GM18505 (cell line): ENCODE data around the gene PEAK3.
A peak's percentile ranks its signal among the peaks of the same experiment; 100 is the strongest.

Experiments used
- ATAC-seq: cut with Tn5 transposase; IDR thresholded peaks from one replicate; pipeline ENCODE4 v1.9.1; 2021; ENCODE audit not compliant: unreplicated experiment
- POLR2A ChIP-seq: IDR thresholded peaks from 4 replicates; pipeline ENCODE4 v1.6.1; 2011; ENCODE audit warnings: borderline replicate concordance; ENCODE audit not compliant: insufficient read depth, insufficient read length; ENCODE audit errors: extremely low read depth

PEAK3 gene

GRCh38 chr19:2243274-2244124, 38.5 kb downstream of the PEAK3 start:
- no peak for ATAC-seq
- no peak for TF ChIP-seq POLR2A

GRCh38 chr19:2242816-2243215, 39.2 kb downstream of the PEAK3 start:
- TF ChIP-seq POLR2A, result no peak
- ATAC-seq, result no peak

- ATAC-seq, result no peak
- TF ChIP-seq POLR2A, result no peak
Observed at GRCh38 chr19:2242092-2242537, 39.9 kb downstream of the PEAK3 start.

- no peak for ATAC-seq
Observed at GRCh38 chr19:2240881-2241760, 40.9 kb downstream of the PEAK3 start.

GRCh38 chr19:2239771-2240770, 41.9 kb downstream of the PEAK3 start:
- ATAC-seq, result no peak
- TF ChIP-seq POLR2A, result no peak

More at GRCh38 chr19:2240881-2241760, 40.9 kb downstream of the PEAK3 start:
- TF ChIP-seq POLR2A, result no peak

- no peak for TF ChIP-seq POLR2A
- no peak for ATAC-seq
Observed at GRCh38 chr19:2239173-2239572, 42.8 kb downstream of the PEAK3 start.

- no peak for TF ChIP-seq POLR2A
Observed at GRCh38 chr19:2237869-2238153, 44.2 kb downstream of the PEAK3 start.

GRCh38 chr19:2237051-2237868, 44.7 kb downstream of the PEAK3 start:
- TF ChIP-seq POLR2A, result no peak
- no peak for ATAC-seq

More at GRCh38 chr19:2237869-2238153, 44.2 kb downstream of the PEAK3 start:
- no peak for ATAC-seq

GRCh38 chr19:2236314-2237050, 45.5 kb downstream of the PEAK3 start, which contains the start of the genes PLEKHJ1 and SF3A2:
Gene PLEKHJ1, minus strand, starts transcription at chr19:2236329. Its CDS starts 81 bp downstream, at chr19:2236248.
Gene SF3A2, plus strand, starts transcription at chr19:2236824. Its CDS starts 6,595 bp downstream, at chr19:2243419.
- ATAC-seq, result peak; percentile 73

GRCh38 chr19:2236064-2236313, 46.0 kb downstream of the PEAK3 start:
- TF ChIP-seq POLR2A, result peak; percentile 75
- ATAC-seq, result peak; percentile 21

More at GRCh38 chr19:2236314-2237050, 45.5 kb downstream of the PEAK3 start, which contains the start of the genes PLEKHJ1 and SF3A2:
- TF ChIP-seq POLR2A, result peak; percentile 71

GRCh38 chr19:2235381-2236063, 46.5 kb downstream of the PEAK3 start:
- TF ChIP-seq POLR2A, result no peak
- ATAC-seq, result peak; percentile 9

- no peak for ATAC-seq
- TF ChIP-seq POLR2A, result no peak
Observed at GRCh38 chr19:2234996-2235380, 47.0 kb downstream of the PEAK3 start.
